K562 (cell line): Measurements from ENCODE around the gene SLC6A6. TPM values are rescaled to one million over a fixed set of nuclear protein-coding genes. Genes with fewer than 3 reads are reported as not detected.

Source experiments
- CCNT2 ChIP-seq: IDR thresholded peaks from 2 replicates; pipeline ENCODE4 v1.6.1; 2011; ENCODE audit warnings: borderline replicate concordance, low read depth, mild to moderate bottlenecking, moderate library complexity, mixed read lengths, low read length; ENCODE audit not compliant: insufficient read length; ENCODE audit errors: extremely low read depth
- EP400 ChIP-seq: fragments of 450-650 bp; IDR thresholded peaks from 2 replicates; pipeline ENCODE4 v1.6.1; 2017; ENCODE audit warnings: antibody characterized with exemption, mild to moderate bottlenecking, moderate library complexity
- KHSRP ChIP-seq: fragments of 450-650 bp; IDR thresholded peaks from 2 replicates; pipeline ENCODE4 v1.6.1; 2017
- MYBL2 ChIP-seq, 2 experiments: fragments of 450-650 bp in 1 of 2; sonication (generic) in 1 of 2; formaldehyde crosslinking in 1 of 2; IDR thresholded peaks; 2 replicates each; pipeline versions ENCODE4 v1.6.1 to v1.8.1; 2017 to 2022; ENCODE audit warnings: borderline replicate concordance in 1 of 2, inconsistent platforms in 1 of 2, low read depth in 1 of 2, mild to moderate bottlenecking in 1 of 2, missing genetic modification reagents in 1 of 2, moderate library complexity in 1 of 2
- NR2C2 ChIP-seq, 2 experiments: fragments of 200-800 bp in 1 of 2; sonication (Bioruptor generic) in 1 of 2; sonication (generic) in 1 of 2; formaldehyde crosslinking in 1 of 2; IDR thresholded peaks; 2 replicates each; pipeline versions ENCODE4 v1.6.1 to v1.8.0; 2016 to 2022; ENCODE audit warnings: mild to moderate bottlenecking in 1 of 2, missing compliant biosample characterization in 1 of 2, missing genetic modification characterization in 1 of 2, missing genetic modification reagents in 1 of 2
- SRSF1 ChIP-seq: fragments of 200-400 bp; formaldehyde crosslinking; IDR thresholded peaks from 2 replicates; pipeline ENCODE4 v1.6.1; 2017; ENCODE audit warnings: mild to moderate bottlenecking, low read depth, low read length, moderate library complexity
- SRSF3 ChIP-seq: fragments of 200-400 bp; formaldehyde crosslinking; IDR thresholded peaks from 2 replicates; pipeline ENCODE4 v1.6.1; 2016; ENCODE audit warnings: mild to moderate bottlenecking, low read length, moderate library complexity; ENCODE audit not compliant: insufficient read depth
- TCFL5 ChIP-seq: fragments of 250-450 bp; sonication (Bioruptor Pico); conservative IDR thresholded peaks from 2 replicates; pipeline ENCODE4 v1.6.1; 2021; ENCODE audit warnings: mild to moderate bottlenecking, moderate library complexity, matching md5 sums
- ZBTB7A ChIP-seq: IDR thresholded peaks from 2 replicates; pipeline ENCODE4 v1.6.1; 2011; ENCODE audit warnings: low read depth, mild to moderate bottlenecking, low read length, moderate library complexity, borderline replicate concordance; ENCODE audit not compliant: control insufficient read depth
- ZNF589 ChIP-seq: fragments of 200-800 bp; sonication (Bioruptor generic); IDR thresholded peaks from 2 replicates; pipeline ENCODE4 v1.6.1; 2016; ENCODE audit warnings: low read depth, missing genetic modification characterization, missing compliant biosample characterization
- polyA plus RNA-seq, 8 experiments: library from polyadenylated mRNA; depleted of rRNA in 4 of 8; stranded (reverse) in 5 of 8; unstranded in 3 of 8; fragments of >200 nt; fragmentation: Nextera tagmentation in 2 of 8; fragmentation: Illumina TruSeq in 1 of 8; extraction: Ambion mirVana in 2 of 8; extraction: Trizol in 1 of 8; gene quantifications; 2 replicates each; pipeline versions ENCODE4 v1.2.1 to v1.2.3, GENCODE V29; 2011 to 2014; ENCODE audit warnings: inconsistent platforms in 1 of 8, missing spikeins in 1 of 8
- total RNA-seq, 7 experiments: library from RNA; depleted of rRNA in 6 of 7; stranded (reverse); fragments of >200 nt in 6 of 7; fragmentation: Illumina TruSeq in 2 of 7; extraction: Trizol in 2 of 7; gene quantifications; 2 replicates each; pipeline versions ENCODE4 v1.2.1 to v1.2.3, GENCODE V29; 2011 to 2021; ENCODE audit warnings: low replicate concordance in 1 of 7
- TF ChIP-seq, protein P1 (sequence below), 2 experiments: IDR thresholded peaks; 2 replicates each; pipeline ENCODE4 v1.6.1; 2012; ENCODE audit warnings: improper control_type of control experiment in 2 of 2, low read depth in 2 of 2, low read length in 2 of 2, borderline replicate concordance in 1 of 2
- TF ChIP-seq, protein P2 (sequence below): fragments of 450-650 bp; formaldehyde crosslinking; IDR thresholded peaks from 2 replicates; pipeline ENCODE4 v1.4.0; 2020; ENCODE audit warnings: mild to moderate bottlenecking, moderate library complexity
- TF ChIP-seq, protein P3 (sequence below), 2 experiments: fragments of 250-450 bp in 1 of 2; fragments of 450-650 bp in 1 of 2; sonication (Bioruptor Pico) in 1 of 2; IDR thresholded peaks; 2 replicates each; pipeline versions ENCODE4 v1.6.1 to v1.8.0; 2016 to 2021; ENCODE audit warnings: mild to moderate bottlenecking in 2 of 2, moderate library complexity in 2 of 2, missing compliant biosample characterization in 1 of 2, missing genetic modification characterization in 1 of 2
- TF ChIP-seq, protein P4 (sequence below): sonication (generic); formaldehyde crosslinking; IDR thresholded peaks from 2 replicates; pipeline ENCODE4 v1.9.0; 2022; ENCODE audit warnings: mild to moderate bottlenecking, missing genetic modification reagents

SLC6A6 gene
- total and polyA plus RNA-seq, 9 of the 15 experiments (the other 6 are each of a cell fraction or from before 2014, with no cell fraction given), result 12.3 to 203 (median 93.2) TPM

DNA sequence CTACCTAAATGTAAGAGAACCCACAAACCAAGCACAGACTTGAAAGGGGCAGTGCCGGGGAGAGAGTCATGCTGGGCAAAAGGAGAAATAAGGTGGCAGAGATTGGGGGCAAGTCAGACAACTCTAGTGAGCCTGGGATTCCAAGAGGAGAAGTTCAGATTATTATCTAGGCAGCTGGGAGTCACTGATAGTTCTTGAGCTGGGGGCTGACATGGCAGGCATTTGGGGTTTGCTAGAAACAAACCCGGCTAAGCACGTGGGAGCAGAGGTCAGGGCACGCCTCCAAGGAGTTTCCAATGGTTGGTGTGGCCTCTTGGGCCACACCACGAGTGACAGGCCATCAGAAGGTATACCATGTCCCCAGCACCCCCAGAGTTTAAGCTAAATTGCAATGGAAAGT, 27.6 kb downstream of the SLC6A6 start (continued):
- TF ChIP-seq CCNT2 (no peak), SRSF1 (no peak), TCFL5 (CRISPR knock-in tag) (no peak), ZNF589 (CRISPR knock-in tag) (no peak), NR2C2 (CRISPR knock-in tag; IDR thresholded peaks at IDR 0.05) (no peak), NR2C2 (tag; IDR thresholded peaks at IDR 0.05) (peak; percentile 38; the same call in 1 of the 2 replicates), MYBL2 (IDR thresholded peaks at IDR 0.05; ENCODE audit: low read depth) (no peak), MYBL2 (CRISPR knock-in tag; IDR thresholded peaks at IDR 0.05; ENCODE audit: borderline replicate concordance) (no peak), SRSF3 (no peak), EP400 (no peak), ZBTB7A (no peak), KHSRP (no peak)
- TF ChIP-seq, protein P1, sequence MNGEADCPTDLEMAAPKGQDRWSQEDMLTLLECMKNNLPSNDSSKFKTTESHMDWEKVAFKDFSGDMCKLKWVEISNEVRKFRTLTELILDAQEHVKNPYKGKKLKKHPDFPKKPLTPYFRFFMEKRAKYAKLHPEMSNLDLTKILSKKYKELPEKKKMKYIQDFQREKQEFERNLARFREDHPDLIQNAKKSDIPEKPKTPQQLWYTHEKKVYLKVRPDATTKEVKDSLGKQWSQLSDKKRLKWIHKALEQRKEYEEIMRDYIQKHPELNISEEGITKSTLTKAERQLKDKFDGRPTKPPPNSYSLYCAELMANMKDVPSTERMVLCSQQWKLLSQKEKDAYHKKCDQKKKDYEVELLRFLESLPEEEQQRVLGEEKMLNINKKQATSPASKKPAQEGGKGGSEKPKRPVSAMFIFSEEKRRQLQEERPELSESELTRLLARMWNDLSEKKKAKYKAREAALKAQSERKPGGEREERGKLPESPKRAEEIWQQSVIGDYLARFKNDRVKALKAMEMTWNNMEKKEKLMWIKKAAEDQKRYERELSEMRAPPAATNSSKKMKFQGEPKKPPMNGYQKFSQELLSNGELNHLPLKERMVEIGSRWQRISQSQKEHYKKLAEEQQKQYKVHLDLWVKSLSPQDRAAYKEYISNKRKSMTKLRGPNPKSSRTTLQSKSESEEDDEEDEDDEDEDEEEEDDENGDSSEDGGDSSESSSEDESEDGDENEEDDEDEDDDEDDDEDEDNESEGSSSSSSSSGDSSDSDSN (IDR thresholded peaks at IDR 0.05; ENCODE audit: borderline replicate concordance in 1 of 2, low read depth in 2 of 2, low read length in 2 of 2), result no peak
- TF ChIP-seq, protein P2, sequence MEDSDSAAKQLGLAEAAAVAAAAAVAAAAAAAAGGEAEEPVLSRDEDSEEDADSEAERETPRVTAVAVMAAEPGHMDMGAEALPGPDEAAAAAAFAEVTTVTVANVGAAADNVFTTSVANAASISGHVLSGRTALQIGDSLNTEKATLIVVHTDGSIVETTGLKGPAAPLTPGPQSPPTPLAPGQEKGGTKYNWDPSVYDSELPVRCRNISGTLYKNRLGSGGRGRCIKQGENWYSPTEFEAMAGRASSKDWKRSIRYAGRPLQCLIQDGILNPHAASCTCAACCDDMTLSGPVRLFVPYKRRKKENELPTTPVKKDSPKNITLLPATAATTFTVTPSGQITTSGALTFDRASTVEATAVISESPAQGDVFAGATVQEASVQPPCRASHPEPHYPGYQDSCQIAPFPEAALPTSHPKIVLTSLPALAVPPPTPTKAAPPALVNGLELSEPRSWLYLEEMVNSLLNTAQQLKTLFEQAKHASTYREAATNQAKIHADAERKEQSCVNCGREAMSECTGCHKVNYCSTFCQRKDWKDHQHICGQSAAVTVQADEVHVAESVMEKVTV, result no peak
- TF ChIP-seq, protein P3, sequence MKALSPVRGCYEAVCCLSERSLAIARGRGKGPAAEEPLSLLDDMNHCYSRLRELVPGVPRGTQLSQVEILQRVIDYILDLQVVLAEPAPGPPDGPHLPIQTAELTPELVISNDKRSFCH (CRISPR knock-in tag; IDR thresholded peaks at IDR 0.05), result no peak
- TF ChIP-seq, protein P3 (tag; IDR thresholded peaks at IDR 0.05), result no peak
- TF ChIP-seq, protein P4, sequence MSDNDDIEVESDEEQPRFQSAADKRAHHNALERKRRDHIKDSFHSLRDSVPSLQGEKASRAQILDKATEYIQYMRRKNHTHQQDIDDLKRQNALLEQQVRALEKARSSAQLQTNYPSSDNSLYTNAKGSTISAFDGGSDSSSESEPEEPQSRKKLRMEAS (CRISPR knock-in tag), result peak; percentile 41; the same call in 1 of the 2 replicates
